ENCODE measurements around the gene SHISA5.

GRCh38 chr3:48420561-48420960, 83.4 kb downstream of the SHISA5 start:
- TF ChIP-seq CTCF (IDR thresholded peaks at IDR 0.05; ENCODE audit: insufficient read depth, low read depth, low read length) (no peak), EZH2 (IDR thresholded peaks at IDR 0.05; ENCODE audit: insufficient read depth, low read length) (no peak)

Measured in astrocyte (in vitro differentiated cells and primary cell).